H1 (cell line): ENCODE measurements around the gene ANAPC10. TPM values are rescaled to one million over a fixed set of nuclear protein-coding genes. Genes with fewer than 3 reads are reported as not detected.

Experiments
- polyA plus RNA-seq, 7 experiments: library from polyadenylated mRNA; depleted of rRNA in 3 of 7; stranded (reverse) in 5 of 7; unstranded in 2 of 7; fragments of >200 nt in 5 of 7; fragments of 200-250 nt in 2 of 7; gene quantifications; 1 replicate in 5 of 7; 2 replicates in 1 of 7; 4 replicates in 1 of 7; pipeline versions ENCODE4 v1.2.1 to v1.2.3, GENCODE V29; 2011 to 2013; ENCODE audit warnings: missing spikeins in 2 of 7, mixed read lengths in 2 of 7
- total RNA-seq: library from RNA; stranded (reverse); fragmentation: NEBNext Ultra II Directional; extraction: Animal tissue kit (Norgen Biotek cat#: 25700); gene quantifications from 2 replicates; pipeline ENCODE4 v1.2.1, GENCODE V29; 2021
- TF ChIP-seq, protein P1 (sequence below), 3 experiments: IDR thresholded peaks; 1 replicate in 2 of 3; 2 replicates in 1 of 3; pipeline versions ENCODE4 v1.5.1 to v1.6.1; 2011; ENCODE audit warnings: low read length in 3 of 3, mild to moderate bottlenecking in 3 of 3, inconsistent platforms in 2 of 3, low read depth in 1 of 3, moderate library complexity in 1 of 3; ENCODE audit not compliant: insufficient read depth in 1 of 3; ENCODE audit errors: control extremely low read depth in 1 of 3

Gene ANAPC10
- total and polyA plus RNA-seq, 2 of the 8 experiments (the other 6 are each of a cell fraction or from before 2014, with no cell fraction given), result 17.6 to 23.3 TPM

DNA sequence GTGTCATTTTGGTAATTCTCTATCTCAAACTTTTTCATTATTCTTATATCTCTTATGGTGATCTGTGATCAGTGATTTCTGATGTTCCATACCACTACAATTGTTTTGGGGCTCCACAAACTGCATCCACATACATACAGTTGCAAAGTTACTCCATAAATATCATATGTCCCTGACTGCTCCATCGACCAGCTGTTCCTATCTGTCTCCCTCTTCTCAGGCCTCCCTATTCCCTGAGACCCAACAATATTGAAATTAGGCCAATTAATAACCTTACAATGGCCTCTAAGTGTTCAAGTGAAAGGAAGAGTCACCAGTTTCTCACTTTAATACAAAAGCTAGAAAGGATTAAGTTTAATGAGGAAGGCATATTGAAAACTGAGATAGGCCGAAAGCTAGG, 108.7 kb downstream of the ANAPC10 start (continued):
- TF ChIP-seq, protein P1, sequence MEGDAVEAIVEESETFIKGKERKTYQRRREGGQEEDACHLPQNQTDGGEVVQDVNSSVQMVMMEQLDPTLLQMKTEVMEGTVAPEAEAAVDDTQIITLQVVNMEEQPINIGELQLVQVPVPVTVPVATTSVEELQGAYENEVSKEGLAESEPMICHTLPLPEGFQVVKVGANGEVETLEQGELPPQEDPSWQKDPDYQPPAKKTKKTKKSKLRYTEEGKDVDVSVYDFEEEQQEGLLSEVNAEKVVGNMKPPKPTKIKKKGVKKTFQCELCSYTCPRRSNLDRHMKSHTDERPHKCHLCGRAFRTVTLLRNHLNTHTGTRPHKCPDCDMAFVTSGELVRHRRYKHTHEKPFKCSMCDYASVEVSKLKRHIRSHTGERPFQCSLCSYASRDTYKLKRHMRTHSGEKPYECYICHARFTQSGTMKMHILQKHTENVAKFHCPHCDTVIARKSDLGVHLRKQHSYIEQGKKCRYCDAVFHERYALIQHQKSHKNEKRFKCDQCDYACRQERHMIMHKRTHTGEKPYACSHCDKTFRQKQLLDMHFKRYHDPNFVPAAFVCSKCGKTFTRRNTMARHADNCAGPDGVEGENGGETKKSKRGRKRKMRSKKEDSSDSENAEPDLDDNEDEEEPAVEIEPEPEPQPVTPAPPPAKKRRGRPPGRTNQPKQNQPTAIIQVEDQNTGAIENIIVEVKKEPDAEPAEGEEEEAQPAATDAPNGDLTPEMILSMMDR (IDR thresholded peaks at IDR 0.05; ENCODE audit: control extremely low read depth in 1 of 3, insufficient read depth in 1 of 3, low read depth in 1 of 3, low read length in 3 of 3), result no peak
